Uterus (tissue), 4 donors: ENCODE results near the gene CXCR4. TPM values are rescaled to one million over a fixed set of nuclear protein-coding genes. Genes with fewer than 3 reads are reported as not detected.

ENCODE experiments used
- DNase-seq, 2 donors: peaks; one replicate each; pipeline ENCODE4 v3.0.0-alpha.2; 2019 to 2020
- H3K27ac ChIP-seq, 2 donors: fragments of 200-600 bp; sonication (generic); 1 replicate in 1 of 2; 2 replicates in 1 of 2; pipeline ENCODE4 v1.5.1; 2016 to 2018
- H3K27me3 ChIP-seq, 2 donors: fragments of 200-600 bp; sonication (generic); one replicate each; pipeline ENCODE4 v1.5.1; 2018 to 2019; ENCODE audit warnings: control low read depth in 1 of 2
- H3K36me3 ChIP-seq, 2 donors: fragments of 200-600 bp; sonication (generic); one replicate each; pipeline ENCODE4 v1.5.1; 2019; ENCODE audit warnings: control low read depth in 1 of 2
- H3K4me1 ChIP-seq, 2 donors: fragments of 200-600 bp; sonication (generic); one replicate each; pipeline ENCODE4 v1.5.1; 2018 to 2019; ENCODE audit warnings: control low read depth in 1 of 2
- H3K4me3 ChIP-seq, 2 donors: fragments of 200-600 bp; sonication (generic); 1 replicate in 1 of 2; 2 replicates in 1 of 2; pipeline ENCODE4 v1.5.1; 2018 to 2019; ENCODE audit warnings: mild to moderate bottlenecking in 1 of 2
- H3K9me3 ChIP-seq, 2 donors: fragments of 200-600 bp; sonication (generic); one replicate each; pipeline ENCODE4 v1.5.1; 2019; ENCODE audit warnings: control low read depth in 1 of 2
- CTCF ChIP-seq, 4 experiments: fragments of 200-600 bp in 2 of 4; fragments of 450-650 bp in 2 of 4; sonication (generic) in 2 of 4; IDR thresholded peaks; one replicate each; pipeline ENCODE4 v1.5.1; 2016 to 2019; ENCODE audit warnings: antibody characterized with exemption in 4 of 4, mild to moderate bottlenecking in 2 of 4, moderate library complexity in 1 of 4
- POLR2A ChIP-seq, 2 donors: fragments of 450-650 bp; IDR thresholded peaks; one replicate each; pipeline ENCODE4 v1.6.1; 2016; ENCODE audit warnings: antibody characterized with exemption in 2 of 2, mild to moderate bottlenecking in 1 of 2, moderate library complexity in 1 of 2
- intact Hi-C: fragments of 100-400 bp; cut with DNase I; formaldehyde crosslinking; loops from one replicate; pipeline ENCODE4 v1.15.1; 2023; ENCODE audit warnings: low total_unique reads
- total RNA-seq, 4 donors: library from RNA; depleted of rRNA in 3 of 4; stranded (reverse); fragments of >200 nt in 3 of 4; gene quantifications; one replicate each; pipeline versions ENCODE4 v1.1.0 to v1.2.4, GENCODE V29; 2014 to 2023
- donor health status: DM: yes; HTN: yes; CAD: no.

The CXCR4 gene
- total RNA-seq, 4 donors from 2014 or later, result 2.6 to 39.5 (median 19.7) TPM

GRCh38 chr2:136116151-136116812, 1.7 kb downstream of the CXCR4 start:
- H3K27me3 ChIP-seq, result peaks cover 0 to 28% of the 10 kb centered on the region in 2 donors
- peaks cover 0 to 17% of the 10 kb centered on the region in 2 donors for H3K4me1 ChIP-seq
- DNase-seq, result no peak

DNA sequence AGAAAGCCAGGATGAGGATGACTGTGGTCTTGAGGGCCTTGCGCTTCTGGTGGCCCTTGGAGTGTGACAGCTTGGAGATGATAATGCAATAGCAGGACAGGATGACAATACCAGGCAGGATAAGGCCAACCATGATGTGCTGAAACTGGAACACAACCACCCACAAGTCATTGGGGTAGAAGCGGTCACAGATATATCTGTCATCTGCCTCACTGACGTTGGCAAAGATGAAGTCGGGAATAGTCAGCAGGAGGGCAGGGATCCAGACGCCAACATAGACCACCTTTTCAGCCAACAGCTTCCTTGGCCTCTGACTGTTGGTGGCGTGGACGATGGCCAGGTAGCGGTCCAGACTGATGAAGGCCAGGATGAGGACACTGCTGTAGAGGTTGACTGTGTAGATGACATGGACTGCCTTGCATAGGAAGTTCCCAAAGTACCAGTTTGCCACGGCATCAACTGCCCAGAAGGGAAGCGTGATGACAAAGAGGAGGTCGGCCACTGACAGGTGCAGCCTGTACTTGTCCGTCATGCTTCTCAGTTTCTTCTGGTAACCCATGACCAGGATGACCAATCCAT, 2.7 kb downstream of the CXCR4 start:
- Histone ChIP-seq H3K4me1 (peaks cover 0 to 17% of the 10 kb centered on the region in 2 donors), H3K9me3 (no peaks in the 10 kb centered on the region), H3K36me3 (no peaks in the 10 kb centered on the region), H3K4me3 (no peak overlapping the region), H3K27ac (no peak overlapping the region), H3K27me3 (peaks cover 0 to 19% of the 10 kb centered on the region in 2 donors)
- TF ChIP-seq POLR2A (IDR thresholded peaks at IDR 0.05) (no peak), CTCF (IDR thresholded peaks at IDR 0.05) (no peak)
- no peak for DNase-seq
- intact Hi-C loops, result no loop called here

More at GRCh38 chr2:136116151-136116812, 1.7 kb downstream of the CXCR4 start:
- H3K4me3 ChIP-seq, result peak overlapping the region; percentile 24 to 27
- H3K9me3 ChIP-seq, result no peaks in the 10 kb centered on the region
- no peaks in the 10 kb centered on the region for H3K36me3 ChIP-seq
- intact Hi-C loops, result no loop called here
- H3K27ac ChIP-seq, result peak overlapping the region in 1 of 2 donors; percentile 28
- TF ChIP-seq CTCF (IDR thresholded peaks at IDR 0.05), result no peak
- no peak for TF ChIP-seq POLR2A (IDR thresholded peaks at IDR 0.05)

GRCh38 chr2:136114382-136114781, 3.6 kb downstream of the CXCR4 start:
- Histone ChIP-seq H3K36me3 (no peaks in the 10 kb centered on the region), H3K4me1 (peaks cover 0 to 16% of the 10 kb centered on the region in 2 donors), H3K4me3 (no peak overlapping the region), H3K9me3 (no peaks in the 10 kb centered on the region), H3K27me3 (peaks cover 0 to 11% of the 10 kb centered on the region in 2 donors), H3K27ac (no peak overlapping the region)
- TF ChIP-seq POLR2A (IDR thresholded peaks at IDR 0.05) (no peak), CTCF (IDR thresholded peaks at IDR 0.05) (no peak)
- no peak for DNase-seq
- intact Hi-C loops, result no loop called here

- H3K27ac ChIP-seq, result no peak overlapping the region
- no peaks in the 10 kb centered on the region for H3K9me3 ChIP-seq
- peaks cover 0 to 7% of the 10 kb centered on the region in 2 donors for H3K27me3 ChIP-seq
- intact Hi-C loops, result no loop called here
- no peaks in the 10 kb centered on the region for H3K36me3 ChIP-seq
- H3K4me3 ChIP-seq, result no peak overlapping the region
- DNase-seq, result no peak
- peaks cover 0 to 11% of the 10 kb centered on the region in 2 donors for H3K4me1 ChIP-seq
- TF ChIP-seq CTCF (IDR thresholded peaks at IDR 0.05), result no peak
- no peak for TF ChIP-seq POLR2A (IDR thresholded peaks at IDR 0.05)
These were observed 4.6 kb downstream of the CXCR4 start for GRCh38 chr2:136113209-136113971.
